ENCODE results near the gene TMEM214. TPM values are rescaled to one million over a fixed set of nuclear protein-coding genes. Genes with fewer than 3 reads are reported as not detected.
A peak's percentile ranks its signal among the peaks of the same experiment; 100 is the strongest.
"Not testable (repeated sequence)": the region's sequence is repeated elsewhere in the genome, so short reads cannot be mapped to it uniquely, and the experiment has no call there.

The TMEM214 gene
- total RNA-seq, 1 donor, result 70.4 TPM

DNA sequence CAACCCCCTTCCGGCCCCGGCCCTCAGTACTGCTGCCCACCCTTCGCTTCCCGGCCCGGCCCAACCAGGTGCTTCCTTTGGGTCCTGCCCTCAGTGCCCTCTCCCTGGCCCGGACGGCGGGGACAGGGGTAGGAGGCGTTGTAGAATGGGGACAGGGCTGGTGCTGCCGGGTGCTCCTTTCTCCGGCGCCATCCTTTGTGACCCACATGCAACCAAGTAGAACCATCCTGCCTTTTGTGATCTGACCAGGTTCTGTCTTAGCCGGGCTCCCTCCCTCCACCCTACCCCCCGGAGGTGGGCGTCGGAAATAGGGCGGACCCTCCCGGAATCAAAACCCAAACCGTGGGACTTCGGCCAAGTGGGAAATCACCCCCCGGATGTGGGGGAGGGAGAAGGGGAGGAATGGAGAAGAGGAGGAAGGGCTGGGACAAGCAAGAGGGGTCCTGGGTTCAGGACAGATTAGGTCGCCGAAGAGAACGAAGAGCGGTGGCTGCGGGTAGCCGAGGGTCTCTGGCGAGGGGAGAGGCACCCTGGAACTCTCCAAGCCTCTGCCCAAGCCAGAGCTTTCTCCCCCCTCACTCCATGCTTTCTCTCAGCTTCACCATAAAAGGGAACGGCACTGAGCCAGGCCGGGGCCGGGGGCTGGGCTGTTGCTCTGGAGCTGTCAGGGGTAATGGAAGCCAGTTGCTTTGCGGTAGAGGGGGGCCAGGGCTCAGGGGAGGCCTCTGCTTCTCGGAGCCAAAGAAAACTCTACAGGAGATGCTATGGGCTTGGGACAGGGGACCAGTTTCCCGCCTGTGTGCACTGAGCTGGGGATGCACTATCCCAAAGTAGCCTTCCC, 39.4 kb downstream of the TMEM214 start:
- no peak for TF ChIP-seq CTCF (IDR thresholded peaks at IDR 0.05; ENCODE audit: insufficient read depth, low read depth, low read length)
- H3K4me3 ChIP-seq (ENCODE audit: low read depth, low read length), result peak overlapping the region; percentile 62
- DNase-seq (ENCODE audit: low read depth), result peak; percentile 92

- no peak overlapping the region for H3K4me3 ChIP-seq (ENCODE audit: low read depth, low read length)
- no peak for DNase-seq (ENCODE audit: low read depth)
- TF ChIP-seq CTCF (IDR thresholded peaks at IDR 0.05; ENCODE audit: insufficient read depth, low read depth, low read length), result no peak
Observed at GRCh38 chr2:27072920-27073319, 40.2 kb downstream of the TMEM214 start.

GRCh38 chr2:27073782-27074181, 41.0 kb downstream of the TMEM214 start:
- no peak for DNase-seq (ENCODE audit: low read depth)
- no peak overlapping the region for H3K4me3 ChIP-seq (ENCODE audit: low read depth, low read length)
- TF ChIP-seq CTCF (IDR thresholded peaks at IDR 0.05; ENCODE audit: insufficient read depth, low read depth, low read length), result no peak

DNA sequence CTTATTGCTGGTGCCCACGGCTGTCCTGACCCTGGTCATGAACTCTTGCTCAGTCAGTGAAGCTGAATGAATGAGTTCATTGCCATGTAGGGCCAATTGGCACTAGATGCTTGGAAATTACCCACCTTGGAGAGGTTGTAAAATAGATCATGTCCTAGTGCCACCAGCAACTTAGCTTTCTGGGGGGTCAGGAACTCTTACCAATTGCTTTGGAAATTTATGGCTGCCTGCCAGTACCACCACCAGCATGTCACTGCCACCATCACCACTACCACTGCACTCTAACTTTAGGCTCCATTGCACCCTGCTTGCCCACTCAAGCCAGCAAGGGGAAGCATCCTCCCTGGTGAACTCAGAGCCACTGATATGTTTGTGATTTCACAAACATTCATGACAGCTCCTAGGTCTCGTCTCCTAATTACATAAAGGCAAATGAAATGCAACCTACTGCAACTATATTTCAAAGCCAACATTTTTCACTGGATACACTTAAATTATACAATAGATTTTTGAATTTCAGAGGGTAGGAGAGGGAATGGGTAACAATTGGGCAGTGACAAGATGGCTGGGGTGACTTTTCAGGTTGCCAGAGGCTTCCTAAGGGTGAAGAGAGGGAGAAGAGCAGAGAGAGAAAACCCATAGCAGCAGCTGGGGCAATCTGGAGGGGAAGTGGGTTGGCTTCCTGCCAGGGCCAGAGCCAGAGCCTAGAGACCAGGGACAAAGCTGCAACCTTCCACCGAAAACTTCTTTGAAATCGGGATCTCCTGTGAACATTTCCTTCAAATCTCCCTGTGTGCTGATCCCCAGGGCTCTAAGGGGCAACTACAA, 42.2 kb downstream of the TMEM214 start:
- no peak for TF ChIP-seq CTCF (IDR thresholded peaks at IDR 0.05; ENCODE audit: insufficient read depth, low read depth, low read length)
- H3K4me3 ChIP-seq (ENCODE audit: low read depth, low read length), result no peak overlapping the region
- peak; percentile 73 for DNase-seq (ENCODE audit: low read depth)

DNA sequence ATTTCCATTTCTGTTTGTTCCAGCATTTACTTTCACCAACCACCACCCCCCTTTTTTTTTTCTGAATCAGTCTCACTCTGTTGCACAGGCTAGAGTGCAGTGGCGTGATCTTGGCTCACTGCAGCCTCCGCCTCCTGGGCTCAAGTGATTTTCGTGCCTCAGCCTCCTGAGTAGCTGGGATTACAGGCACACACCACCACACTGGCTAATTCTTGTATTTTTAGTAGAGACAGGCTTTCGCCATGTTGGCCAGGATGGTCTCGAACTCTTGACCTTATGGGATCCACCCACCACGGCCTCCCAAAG, 42.8 kb downstream of the TMEM214 start:
- not testable (repeated sequence) for DNase-seq (ENCODE audit: low read depth); H3K4me3 ChIP-seq (ENCODE audit: low read depth, low read length)

DNA sequence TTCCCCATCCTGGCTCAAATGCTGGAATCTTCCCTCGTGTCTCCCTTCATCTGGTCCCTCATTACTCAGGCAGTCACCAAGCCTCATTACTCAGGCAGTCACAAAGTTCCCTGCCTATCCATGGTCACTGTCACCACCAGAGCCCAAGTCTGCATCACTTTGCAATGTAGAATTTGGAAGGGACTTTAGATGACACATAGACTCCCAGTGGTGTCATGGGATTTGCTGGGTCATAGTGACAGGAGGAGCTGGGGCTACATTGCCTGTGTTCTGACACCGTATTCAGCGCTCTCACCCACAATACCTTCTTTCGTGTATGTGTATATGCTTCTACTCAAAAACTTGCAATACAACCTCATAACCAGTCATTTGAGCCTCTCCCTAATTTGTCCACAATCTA, 43.6 kb downstream of the TMEM214 start:
- no peak for TF ChIP-seq CTCF (IDR thresholded peaks at IDR 0.05; ENCODE audit: insufficient read depth, low read depth, low read length)
- no peak overlapping the region for H3K4me3 ChIP-seq (ENCODE audit: low read depth, low read length)
- DNase-seq (ENCODE audit: low read depth), result no peak

DNA sequence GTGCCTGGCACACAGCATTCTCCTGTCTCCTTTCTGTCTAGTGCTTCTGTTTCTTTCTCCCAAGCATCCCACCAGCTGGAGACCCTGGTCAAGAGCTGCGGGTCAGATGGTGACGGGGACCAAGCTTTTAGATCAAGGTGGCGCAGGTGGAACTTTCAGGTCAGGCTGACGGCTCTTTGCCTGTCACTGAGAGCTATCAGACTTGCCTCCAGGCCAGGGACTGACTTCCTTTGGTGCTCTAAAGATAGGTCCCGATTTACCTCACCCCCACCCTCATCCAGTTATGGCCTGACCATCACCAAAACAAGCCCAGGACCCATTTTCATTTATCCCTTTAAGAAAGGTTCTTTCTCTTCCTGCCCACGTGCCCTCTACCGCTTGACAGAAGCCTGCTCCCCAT, 44.5 kb downstream of the TMEM214 start:
- TF ChIP-seq CTCF (IDR thresholded peaks at IDR 0.05; ENCODE audit: insufficient read depth, low read depth, low read length), result no peak
- DNase-seq (ENCODE audit: low read depth), result no peak
- no peak overlapping the region for H3K4me3 ChIP-seq (ENCODE audit: low read depth, low read length)

Data from fibroblast of villous mesenchyme (primary cell).